ENCODE measurements around the gene NPM3.

The NPM3 gene

GRCh38 chr10:101774589-101775272, 8.5 kb downstream of the NPM3 start:
- DNase-seq (ENCODE audit: low read depth) = no peak

GRCh38 chr10:101773923-101774588, 9.2 kb downstream of the NPM3 start:
- no peak for DNase-seq (ENCODE audit: low read depth)

- DNase-seq (ENCODE audit: low read depth) = no peak
Observed at GRCh38 chr10:101772895-101773761, 10.1 kb downstream of the NPM3 start.

GRCh38 chr10:101772017-101772894, 11.0 kb downstream of the NPM3 start:
- DNase-seq (ENCODE audit: low read depth) = no peak

- DNase-seq (ENCODE audit: low read depth) = no peak
Observed at GRCh38 chr10:101771380-101771779, 11.9 kb downstream of the NPM3 start.

- no peak for DNase-seq (ENCODE audit: low read depth)
Observed at GRCh38 chr10:101770331-101771215, 12.7 kb downstream of the NPM3 start.

GRCh38 chr10:101769541-101770180, 13.6 kb downstream of the NPM3 start:
- DNase-seq (ENCODE audit: low read depth) = no peak

GRCh38 chr10:101768791-101769170, 14.5 kb downstream of the NPM3 start:
- DNase-seq (ENCODE audit: low read depth) = no peak

GRCh38 chr10:101767966-101768790, 15.1 kb downstream of the NPM3 start:
- no peak for DNase-seq (ENCODE audit: low read depth)

GRCh38 chr10:101767600-101767945, 15.7 kb downstream of the NPM3 start:
- DNase-seq (ENCODE audit: low read depth) = no peak

- DNase-seq (ENCODE audit: low read depth) = no peak
Observed at GRCh38 chr10:101766753-101767599, 16.3 kb downstream of the NPM3 start.

- no peak for DNase-seq (ENCODE audit: low read depth)
Observed at GRCh38 chr10:101766306-101766705, 16.9 kb downstream of the NPM3 start.

GRCh38 chr10:101763141-101763846, 20.0 kb downstream of the NPM3 start:
- DNase-seq (ENCODE audit: low read depth) = no peak

GRCh38 chr10:101762736-101763135, 20.5 kb downstream of the NPM3 start:
- no peak for DNase-seq (ENCODE audit: low read depth)

GRCh38 chr10:101761226-101761625, 22.0 kb downstream of the NPM3 start:
- no peak for DNase-seq (ENCODE audit: low read depth)

GRCh38 chr10:101760510-101760909, 22.7 kb downstream of the NPM3 start:
- no peak for DNase-seq (ENCODE audit: low read depth)

GRCh38 chr10:101759309-101760247, 23.7 kb downstream of the NPM3 start:
- DNase-seq (ENCODE audit: low read depth) = no peak

All from activated T-helper 9 cell treated with anti-CD3 and anti-CD28 coated beads, Interleukin-2, amount 50 U/mL, for 16 hours (primary cell).